Liver (tissue), 2 donors: ENCODE results near the gene FCF1.

Experiments
- CTCF ChIP-seq: fragments of 150-350 bp; IDR thresholded peaks from 2 replicates; pipeline ENCODE4 v1.5.1; 2017; ENCODE audit warnings: improper control_type of control experiment, low read depth, low read length; ENCODE audit not compliant: missing input control
- MAX ChIP-seq: IDR thresholded peaks from 2 replicates; pipeline ENCODE4 v1.6.1; 2016; ENCODE audit warnings: antibody characterized with exemption
- TF ChIP-seq, protein P1 (sequence below): IDR thresholded peaks from 2 replicates; pipeline ENCODE4 v1.6.1; 2016; ENCODE audit warnings: antibody characterized with exemption, mild to moderate bottlenecking
- TF ChIP-seq, protein P2 (sequence below): IDR thresholded peaks from 2 replicates; pipeline ENCODE4 v1.6.1; 2016; ENCODE audit warnings: antibody characterized with exemption
- donor health status: healthy.

- TF ChIP-seq CTCF: no peak
- TF ChIP-seq, protein P1, sequence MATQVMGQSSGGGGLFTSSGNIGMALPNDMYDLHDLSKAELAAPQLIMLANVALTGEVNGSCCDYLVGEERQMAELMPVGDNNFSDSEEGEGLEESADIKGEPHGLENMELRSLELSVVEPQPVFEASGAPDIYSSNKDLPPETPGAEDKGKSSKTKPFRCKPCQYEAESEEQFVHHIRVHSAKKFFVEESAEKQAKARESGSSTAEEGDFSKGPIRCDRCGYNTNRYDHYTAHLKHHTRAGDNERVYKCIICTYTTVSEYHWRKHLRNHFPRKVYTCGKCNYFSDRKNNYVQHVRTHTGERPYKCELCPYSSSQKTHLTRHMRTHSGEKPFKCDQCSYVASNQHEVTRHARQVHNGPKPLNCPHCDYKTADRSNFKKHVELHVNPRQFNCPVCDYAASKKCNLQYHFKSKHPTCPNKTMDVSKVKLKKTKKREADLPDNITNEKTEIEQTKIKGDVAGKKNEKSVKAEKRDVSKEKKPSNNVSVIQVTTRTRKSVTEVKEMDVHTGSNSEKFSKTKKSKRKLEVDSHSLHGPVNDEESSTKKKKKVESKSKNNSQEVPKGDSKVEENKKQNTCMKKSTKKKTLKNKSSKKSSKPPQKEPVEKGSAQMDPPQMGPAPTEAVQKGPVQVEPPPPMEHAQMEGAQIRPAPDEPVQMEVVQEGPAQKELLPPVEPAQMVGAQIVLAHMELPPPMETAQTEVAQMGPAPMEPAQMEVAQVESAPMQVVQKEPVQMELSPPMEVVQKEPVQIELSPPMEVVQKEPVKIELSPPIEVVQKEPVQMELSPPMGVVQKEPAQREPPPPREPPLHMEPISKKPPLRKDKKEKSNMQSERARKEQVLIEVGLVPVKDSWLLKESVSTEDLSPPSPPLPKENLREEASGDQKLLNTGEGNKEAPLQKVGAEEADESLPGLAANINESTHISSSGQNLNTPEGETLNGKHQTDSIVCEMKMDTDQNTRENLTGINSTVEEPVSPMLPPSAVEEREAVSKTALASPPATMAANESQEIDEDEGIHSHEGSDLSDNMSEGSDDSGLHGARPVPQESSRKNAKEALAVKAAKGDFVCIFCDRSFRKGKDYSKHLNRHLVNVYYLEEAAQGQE: no peak
- TF ChIP-seq, protein P2, sequence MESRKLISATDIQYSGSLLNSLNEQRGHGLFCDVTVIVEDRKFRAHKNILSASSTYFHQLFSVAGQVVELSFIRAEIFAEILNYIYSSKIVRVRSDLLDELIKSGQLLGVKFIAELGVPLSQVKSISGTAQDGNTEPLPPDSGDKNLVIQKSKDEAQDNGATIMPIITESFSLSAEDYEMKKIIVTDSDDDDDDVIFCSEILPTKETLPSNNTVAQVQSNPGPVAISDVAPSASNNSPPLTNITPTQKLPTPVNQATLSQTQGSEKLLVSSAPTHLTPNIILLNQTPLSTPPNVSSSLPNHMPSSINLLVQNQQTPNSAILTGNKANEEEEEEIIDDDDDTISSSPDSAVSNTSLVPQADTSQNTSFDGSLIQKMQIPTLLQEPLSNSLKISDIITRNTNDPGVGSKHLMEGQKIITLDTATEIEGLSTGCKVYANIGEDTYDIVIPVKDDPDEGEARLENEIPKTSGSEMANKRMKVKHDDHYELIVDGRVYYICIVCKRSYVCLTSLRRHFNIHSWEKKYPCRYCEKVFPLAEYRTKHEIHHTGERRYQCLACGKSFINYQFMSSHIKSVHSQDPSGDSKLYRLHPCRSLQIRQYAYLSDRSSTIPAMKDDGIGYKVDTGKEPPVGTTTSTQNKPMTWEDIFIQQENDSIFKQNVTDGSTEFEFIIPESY: no peak
- TF ChIP-seq MAX: no peak
These were observed 41.2 kb upstream of the FCF1 start for GRCh38 chr14:74671789-74672188.
